ENCODE data around the gene CORO1C.
"Not testable (repeated sequence)": the region's sequence is repeated elsewhere in the genome, so short reads cannot be mapped to it uniquely, and the experiment has no call there.

Gene CORO1C

DNA sequence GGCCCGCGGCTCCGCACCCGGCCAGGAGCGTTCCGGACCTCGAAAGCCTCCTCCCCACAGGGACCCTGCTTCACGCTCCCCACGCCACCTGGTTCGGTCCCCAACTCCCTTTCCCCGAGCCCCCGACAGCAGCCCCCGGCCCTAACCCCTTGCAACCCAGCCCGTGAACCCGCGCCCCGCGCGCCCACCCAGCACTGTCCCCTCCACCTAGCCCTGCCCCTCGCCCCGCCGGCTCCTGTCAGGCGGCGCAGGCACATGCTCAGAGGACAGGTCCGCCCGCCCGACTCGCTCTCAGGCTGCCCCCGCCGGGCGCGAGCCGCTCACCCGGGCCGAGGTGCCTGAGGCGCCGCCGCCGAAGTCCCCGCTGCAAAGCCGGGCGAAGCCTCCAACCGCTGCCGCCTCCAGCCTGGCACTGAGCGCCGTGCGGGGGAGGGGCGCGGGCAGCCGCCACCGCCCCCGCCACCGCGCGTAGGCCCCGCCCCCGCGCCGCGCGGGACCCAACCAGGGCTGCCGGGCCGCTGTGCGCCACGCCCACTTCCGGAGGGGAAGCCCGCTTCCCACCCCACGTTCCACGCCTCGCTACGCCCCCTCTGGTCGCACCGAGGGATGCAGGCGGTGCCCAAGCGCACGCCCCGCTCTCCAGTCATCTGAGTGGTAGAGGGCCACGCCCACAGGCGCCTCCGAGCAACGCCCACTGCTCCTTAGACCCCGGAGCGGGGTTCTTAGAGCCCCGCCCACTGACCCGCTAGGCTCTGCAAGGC, at the start of gene CORO1C:
CORO1C (minus strand) TSS at position 414 of the 761 bp plus-strand sequence. CDS start 30,200 bp downstream, outside the sequence.
- DNase-seq (ENCODE audit: low spot score): peak; percentile 95

DNA sequence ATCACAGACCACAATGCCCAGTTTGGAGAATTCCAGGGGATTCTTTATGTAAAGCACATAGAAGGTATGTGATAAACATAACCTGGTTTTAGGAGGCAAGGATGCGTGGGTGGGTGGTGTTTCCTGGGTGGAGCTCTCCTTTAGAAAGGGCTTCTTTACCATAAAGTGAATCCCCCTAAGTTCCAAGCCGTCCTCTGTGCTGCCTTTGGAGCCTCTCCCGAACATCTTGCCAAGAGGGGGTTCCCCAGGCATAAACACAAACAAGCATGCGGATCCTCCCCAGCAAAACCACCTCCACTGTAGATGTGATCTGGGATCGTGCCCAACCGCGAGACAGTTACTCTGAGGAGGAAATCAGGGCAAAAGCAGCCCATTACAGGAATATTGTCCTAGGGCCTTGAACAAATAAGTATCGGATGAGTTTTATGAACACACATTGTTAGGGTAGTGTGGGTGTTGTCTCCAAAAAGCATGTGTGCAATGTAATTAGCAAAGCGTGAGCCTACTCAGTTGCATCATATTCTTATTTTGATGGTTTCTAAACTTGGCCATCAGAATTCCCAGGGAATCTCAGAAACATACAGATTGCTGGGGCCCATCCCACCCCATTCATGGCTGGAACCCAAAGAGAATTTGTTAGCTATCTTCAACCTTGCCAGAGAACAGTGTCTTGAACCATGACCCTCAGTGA, 48.8 kb upstream of the CORO1C start:
- no peak for DNase-seq (ENCODE audit: low spot score)

DNA sequence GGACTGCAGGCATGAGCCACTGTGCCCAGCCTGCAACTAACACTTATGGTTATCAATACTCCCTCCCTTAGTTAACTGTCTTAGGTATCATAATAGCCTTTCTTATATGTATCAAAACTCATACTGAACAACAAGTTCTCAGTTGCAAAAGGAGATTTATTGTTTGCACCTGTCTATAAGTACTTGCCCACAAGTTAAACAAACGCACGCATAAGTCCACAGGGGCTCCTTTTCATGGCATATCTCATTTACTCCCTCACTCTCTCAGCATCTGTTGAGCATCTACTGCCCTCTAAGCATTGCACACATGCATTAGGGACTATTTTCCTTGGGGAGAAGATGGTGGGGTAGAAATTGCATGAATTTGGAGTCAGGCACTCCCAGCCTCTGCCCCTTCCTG, 46.7 kb upstream of the CORO1C start:
- no peak for DNase-seq (ENCODE audit: low spot score)

DNA sequence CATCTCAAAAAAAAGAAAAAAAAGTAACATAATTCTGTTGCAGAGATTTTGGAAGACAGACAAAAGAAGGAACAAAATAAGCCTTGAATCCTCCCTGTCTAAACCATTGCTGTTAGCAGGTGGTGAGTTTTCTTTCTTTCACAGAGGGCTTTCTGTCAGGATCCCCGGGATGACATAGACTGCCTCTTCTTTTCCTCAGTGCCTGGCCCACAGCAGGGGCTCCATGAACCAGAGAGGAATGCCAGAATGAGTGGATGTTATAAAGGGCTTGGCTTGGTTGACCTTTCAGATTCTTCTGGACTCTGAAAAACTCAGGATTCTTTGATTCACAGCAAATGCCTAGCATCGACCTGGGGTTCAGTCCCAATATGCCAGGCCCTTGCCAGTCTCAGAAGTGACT, 45.8 kb upstream of the CORO1C start:
- DNase-seq (ENCODE audit: low spot score): no peak

DNA sequence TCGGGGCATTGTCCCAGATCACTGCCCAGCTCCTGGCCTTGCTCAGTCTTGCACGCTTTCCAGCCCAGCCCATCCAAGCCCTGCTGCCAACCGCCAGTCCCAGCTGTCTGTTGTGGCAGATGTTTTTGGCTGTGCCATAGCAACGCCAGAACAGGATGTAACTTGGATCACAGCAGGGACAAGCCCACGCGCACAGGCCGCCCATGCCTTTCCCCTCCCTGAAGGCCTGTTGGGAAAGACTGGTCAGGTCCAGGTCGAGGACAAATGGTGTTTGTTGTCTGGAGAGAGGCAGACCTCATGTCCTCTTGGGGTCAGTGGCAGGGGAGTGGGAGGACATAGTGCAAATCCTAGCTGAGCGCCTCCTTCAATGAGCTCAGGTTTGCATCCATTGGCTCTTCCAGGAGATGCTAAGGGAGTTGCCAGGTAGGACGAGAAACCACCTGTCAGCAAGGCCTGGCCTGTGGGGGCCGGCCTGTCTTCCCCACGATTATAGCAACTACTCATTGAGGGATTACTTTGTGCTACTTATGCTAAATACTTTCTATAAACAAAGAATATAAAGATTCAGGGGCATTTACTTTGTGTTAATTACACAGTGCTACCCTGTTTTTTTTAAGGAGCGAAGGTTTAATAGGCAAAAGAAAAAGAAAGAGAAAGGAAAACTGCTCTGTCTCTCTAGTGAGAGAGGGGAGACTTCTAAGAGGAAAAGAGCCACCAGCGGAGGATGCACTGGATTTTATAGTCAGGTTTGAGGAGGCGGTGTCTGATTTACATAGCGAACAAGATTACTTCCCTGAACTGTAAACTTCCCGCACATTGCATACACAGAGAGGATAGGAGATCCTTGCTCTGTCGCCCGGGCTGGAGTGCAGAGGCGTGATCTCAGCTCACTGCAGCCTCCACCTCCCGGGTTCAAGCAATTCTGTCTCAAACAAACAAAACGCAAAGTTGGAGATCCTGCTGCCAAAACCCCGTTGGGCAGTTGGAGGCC, 42.8 kb upstream of the CORO1C start:
- peak; percentile 83 for DNase-seq (ENCODE audit: low spot score)

DNA sequence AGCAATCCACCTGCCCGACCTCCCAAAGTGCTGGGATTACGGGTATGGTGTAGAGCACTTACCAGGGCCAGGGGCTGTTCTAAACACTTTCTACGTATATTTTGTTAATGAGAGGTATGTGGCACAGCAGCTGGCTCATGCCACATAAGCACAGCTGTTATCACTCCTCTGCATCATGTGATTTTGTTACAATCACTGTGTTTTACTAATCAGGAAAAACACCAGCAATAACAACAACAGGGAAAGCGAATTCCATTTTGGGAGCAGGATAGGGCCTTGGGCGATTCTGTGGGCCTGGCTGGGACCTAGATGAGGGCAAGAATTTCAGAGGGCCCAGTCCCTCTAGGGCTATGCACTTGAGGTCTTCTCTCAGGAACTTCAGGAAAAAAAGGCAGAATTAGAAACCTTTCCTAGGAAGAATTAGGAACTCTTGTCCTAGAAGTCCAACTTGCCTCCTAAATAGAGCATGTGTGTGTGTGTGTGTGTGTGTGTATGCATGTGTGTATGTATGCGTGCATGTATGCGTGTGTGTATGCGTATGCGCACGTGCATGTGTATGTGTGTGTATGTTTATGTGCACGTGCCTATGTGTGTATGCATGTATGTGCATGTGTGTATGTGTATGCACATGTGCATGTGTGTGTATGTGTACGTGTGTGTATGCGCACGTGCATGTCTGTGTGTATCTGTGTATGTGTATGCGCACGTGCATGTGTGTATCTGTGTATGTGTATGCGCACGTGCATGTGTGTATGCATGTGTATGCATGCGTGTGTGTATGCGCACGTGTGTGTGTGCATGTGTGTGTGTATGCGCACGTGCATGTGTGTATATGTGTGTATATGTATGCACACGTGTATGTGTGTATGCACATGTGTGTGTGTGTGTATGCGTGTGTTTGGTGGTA, 41.8 kb upstream of the CORO1C start:
- no peak for DNase-seq (ENCODE audit: low spot score)

DNA sequence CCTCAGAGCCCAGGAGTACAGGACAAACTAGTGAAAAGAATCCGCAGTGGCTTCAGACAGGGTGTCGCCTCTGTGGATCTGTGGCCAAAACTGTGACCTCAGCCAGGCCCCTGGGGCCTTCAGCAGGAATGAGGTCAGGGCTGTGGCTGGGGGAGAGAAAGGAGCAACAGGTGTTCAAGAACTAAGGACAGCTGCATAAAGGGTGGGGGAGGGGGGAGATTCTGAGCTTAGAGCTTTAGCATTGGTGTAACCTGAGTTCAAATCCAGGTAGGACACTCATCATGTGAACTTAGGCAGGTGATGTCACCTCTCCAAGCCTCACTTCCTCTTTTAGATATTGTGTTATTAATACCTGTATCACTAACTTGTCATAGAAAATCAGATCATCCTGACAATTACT, 40.9 kb upstream of the CORO1C start:
- no peak for DNase-seq (ENCODE audit: low spot score)

DNA sequence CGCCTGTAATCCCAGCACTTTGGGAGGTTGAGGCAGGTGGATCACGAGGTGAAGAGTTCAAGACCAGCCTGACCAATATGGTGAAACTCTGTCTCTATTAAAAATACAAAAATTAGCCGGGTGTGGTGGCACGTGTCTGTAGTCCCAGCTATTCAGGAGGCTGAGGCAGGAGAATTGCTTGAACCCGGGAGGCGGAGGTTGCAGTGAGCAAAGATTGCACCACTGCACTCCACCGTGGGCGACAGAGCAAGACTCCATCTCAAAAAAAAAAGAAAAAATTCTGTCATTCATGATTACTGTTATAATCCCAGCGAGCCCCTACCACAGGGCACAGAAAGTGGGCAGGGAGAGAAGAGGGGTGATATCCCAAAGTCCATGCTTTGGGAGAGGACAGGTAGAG, 40.5 kb upstream of the CORO1C start:
- not testable (repeated sequence) for DNase-seq (ENCODE audit: low spot score)

DNA sequence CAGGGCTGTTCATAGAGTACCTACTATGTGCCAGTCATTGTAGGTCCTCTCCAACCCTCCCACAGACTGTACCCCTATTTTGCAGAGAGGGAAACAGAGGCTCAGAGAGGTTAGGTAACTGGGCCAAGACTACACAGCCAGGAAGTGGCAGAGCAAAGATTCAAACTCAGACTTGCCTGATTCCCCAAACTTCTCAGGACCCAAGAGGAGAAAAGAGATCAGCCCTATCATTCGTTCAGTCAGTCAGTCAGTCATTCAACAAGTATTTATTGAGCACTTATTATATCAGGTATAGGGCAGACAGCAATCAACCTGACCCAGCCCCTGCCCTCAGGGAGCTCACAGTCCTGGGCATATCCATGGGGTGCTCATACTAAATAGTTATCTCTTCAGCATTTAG, 39.6 kb upstream of the CORO1C start:
- DNase-seq (ENCODE audit: low spot score): no peak

DNA sequence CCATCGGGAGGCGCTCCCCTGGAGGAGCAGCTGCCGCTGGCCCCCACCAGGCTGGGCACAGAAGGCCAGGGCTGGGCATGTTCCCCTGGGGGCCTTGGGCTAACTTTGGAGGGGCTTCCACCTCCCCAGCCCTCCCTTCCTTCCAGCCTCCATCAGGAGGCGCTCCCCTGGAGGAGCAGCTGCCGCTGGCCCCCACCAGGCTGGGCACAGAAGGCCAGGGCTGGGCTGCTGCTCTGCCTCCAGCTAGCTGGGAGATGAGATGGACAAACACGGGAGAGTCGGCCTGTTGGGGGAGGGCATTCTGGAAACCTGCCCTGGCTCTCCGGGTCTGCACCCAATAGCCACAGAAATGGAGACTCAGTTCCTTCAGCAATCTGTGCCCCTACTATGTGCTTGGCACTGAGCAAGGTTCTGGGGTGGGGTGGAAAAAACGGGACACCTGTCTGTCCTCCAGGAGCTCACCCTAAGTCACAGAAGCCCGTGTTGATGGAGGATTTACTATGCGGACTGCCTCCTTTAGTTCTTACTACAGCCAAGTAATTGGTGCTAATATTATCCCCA, 39.0 kb upstream of the CORO1C start:
- no peak for DNase-seq (ENCODE audit: low spot score)

DNA sequence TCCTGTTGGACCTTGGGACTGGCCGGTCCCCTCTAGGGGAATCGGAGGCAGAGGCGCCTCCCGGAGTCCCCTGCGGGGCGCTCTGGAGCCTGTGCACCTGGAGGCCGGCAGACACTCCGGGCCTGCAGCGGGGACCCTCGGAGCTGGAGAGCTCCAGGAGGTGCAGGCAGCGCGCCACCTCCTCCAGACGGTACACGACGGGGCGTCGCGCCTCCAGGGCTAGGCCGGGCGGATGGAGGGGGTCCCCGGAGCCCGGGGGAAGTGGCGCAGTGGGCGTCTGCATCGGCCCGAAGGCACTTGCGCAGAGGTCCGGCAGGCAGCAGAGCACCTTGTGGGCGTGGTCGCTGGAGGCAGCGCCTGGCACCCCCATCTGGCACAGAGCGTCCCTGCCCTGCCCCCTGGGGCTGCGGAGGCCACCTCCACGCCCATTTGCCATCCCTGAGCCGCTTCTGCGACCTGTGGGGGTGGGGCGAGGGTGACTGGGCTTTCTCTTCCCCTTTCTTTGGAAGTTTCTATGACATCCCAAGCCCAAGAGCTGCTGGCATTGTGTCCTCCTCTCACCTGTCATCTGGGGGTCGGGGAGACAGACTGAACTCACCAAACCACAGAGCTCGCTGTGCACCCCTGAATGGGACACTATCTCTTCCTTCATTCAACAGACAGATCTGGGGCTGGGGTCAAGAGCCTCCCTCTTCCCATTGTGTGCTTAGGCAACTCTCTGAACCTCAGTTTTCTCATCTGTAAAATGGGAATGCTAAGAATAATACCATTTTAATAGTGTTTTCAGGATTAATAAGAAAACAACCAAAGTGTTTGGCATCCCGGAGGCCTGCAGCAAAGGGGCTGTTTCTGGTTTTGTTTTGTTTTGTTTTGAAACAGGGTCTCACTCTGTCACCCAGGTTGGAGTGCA, 37.5 kb upstream of the CORO1C start:
- peak; percentile 46 for DNase-seq (ENCODE audit: low spot score)

DNA sequence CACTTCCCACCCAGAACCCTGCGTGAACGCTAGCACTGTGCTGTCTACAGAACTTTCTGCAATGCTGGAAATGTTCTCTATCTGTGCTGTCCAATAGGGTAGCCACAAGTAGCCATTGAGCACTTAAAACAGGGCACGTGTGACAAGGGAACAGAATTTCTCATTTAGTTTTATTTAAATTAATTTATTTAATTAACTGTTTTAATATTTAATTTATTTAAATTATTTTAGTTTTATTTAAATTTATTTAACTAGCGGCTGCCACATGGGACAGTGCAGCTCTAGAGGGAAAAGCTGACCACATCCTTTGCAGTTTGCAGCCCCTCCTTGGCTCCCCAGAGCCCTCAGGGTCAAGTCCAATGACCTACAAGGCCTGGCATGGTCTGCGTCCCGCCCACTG, 35.0 kb upstream of the CORO1C start:
- DNase-seq (ENCODE audit: low spot score): no peak

DNA sequence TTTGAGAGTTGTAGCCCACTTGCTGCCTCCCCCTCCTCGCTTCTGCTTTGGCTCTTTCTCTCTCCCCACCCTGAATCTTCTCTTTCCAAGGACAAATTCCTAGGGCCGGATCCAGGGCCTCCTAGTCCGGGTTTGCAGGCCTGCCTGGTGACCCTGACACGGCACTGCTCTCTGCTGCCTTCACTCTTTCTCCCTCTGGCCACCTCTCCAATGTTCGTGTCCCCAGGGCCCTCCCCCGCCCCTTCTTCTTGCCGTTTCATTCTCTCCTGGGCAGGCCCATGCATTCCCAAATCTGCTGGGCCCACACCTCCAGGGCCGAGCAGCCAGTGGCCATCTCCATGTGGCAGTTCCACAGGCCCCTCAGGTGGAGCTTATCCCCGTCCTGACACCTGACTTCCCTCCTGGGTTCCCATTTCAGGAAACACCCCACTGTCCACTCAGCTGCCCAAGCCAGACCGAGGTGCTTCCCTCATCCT, 34.0 kb upstream of the CORO1C start:
- DNase-seq (ENCODE audit: low spot score): no peak

DNA sequence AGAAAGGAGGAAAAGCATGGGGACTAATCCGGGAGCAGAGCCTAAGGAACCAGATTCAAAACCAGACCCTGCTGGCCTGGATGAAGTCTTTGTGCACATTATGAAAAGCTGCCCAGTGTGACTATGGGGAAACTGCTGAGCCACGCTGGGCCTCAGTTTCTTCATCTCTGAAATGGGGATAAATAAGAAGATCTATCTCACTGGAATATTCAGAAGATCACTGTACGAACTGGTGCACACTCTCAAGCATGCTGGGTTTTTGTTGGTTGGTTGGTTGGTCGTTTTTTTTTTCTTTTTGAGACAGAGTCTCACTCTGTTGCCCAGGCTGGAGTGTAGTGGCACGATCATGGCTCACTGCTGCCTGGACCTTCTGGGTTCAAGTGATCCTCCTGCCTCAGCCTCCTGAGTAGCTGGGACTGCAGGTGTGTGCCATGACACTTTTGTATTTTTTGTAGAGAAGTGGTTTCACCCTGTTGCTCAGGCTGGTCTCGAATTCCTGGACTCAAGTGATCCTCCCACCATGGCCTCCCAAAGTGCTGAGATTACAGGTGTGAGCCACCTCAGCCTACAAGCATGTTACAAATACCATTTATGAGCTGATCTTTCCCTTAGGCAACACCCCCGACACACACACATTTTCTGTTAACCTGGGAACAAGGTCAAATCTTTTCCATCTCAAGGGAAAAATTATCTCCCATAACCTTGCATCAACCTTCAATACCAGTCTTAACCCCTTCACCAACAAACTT, 33.4 kb upstream of the CORO1C start:
- no peak for DNase-seq (ENCODE audit: low spot score)

DNA sequence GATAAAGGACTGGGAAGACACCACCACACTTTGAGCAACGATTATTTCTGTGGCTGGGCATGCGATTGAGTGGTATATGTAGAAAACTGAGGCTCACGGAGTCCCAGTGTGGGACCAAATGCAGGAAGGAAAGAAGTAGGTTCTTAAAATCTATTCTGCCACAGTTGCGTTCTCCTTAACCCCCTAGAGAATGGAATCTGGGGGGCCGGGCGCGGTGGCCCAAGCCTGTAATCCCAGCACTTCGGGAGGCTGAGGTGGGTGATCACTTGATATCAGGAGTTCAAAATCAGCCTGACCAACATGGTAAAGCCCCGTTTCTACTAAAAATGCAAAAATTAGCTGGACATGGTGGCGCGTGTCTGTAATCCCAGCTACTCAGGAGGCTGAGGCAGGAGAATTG, 29.9 kb upstream of the CORO1C start:
- DNase-seq (ENCODE audit: low spot score): no peak

DNA sequence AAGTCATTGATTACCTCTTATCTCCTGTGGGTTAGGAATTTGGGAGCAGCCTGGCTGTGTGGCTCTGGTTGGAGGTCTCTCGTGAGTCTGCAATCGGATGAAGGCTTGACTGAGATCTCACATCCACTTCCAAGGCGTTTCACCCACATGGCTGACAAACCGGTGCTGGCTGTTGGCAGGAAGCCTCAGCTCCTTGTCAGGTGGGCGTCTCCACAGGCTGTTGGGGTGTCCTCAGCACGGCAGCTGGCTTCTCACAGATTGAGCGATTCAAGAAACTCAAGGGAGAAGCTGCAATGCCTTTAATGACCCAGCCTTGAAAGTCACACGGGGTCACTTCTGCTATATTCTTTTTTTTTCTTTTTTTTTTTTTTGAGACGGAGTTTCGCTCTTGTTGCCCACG, 28.6 kb upstream of the CORO1C start:
- DNase-seq (ENCODE audit: low spot score): no peak

DNA sequence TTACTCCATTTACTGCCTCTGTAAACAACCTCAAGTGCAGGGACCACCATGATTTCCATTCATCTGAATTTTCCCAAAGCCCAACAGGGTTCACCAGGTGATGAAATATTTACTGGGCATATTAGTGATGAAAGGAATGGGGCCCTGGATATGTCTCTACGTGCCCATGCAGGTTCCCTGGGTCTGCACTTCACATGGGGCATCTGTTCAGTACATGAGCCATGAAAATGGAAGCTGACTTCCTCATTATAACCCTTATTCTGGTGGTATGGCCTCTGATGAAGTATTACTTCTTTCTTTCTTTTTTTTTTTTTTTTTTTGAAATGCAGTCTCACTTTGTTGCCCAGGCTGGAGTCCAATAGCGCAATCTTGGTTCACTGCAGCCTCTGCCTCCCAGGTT, 26.5 kb upstream of the CORO1C start:
- no peak for DNase-seq (ENCODE audit: low spot score)

DNA sequence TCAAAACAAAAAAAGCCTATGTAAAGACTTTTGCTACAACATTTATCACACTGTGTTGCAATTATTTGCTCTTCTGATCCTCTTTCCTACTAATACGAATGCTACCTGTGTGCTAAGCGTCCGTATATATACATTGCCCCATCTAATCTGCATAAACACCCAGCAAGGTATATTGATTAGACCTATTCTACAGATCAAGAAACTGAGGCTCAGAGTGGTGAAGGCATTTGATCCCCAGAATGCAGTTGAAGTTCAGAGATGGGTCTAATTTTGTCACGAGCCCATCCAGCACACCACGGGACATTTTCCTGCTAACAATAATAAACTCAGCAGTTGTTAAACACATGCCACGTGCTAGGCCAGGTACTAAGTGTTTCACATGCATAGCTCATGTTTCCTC, 25.1 kb upstream of the CORO1C start:
- DNase-seq (ENCODE audit: low spot score): no peak

DNA sequence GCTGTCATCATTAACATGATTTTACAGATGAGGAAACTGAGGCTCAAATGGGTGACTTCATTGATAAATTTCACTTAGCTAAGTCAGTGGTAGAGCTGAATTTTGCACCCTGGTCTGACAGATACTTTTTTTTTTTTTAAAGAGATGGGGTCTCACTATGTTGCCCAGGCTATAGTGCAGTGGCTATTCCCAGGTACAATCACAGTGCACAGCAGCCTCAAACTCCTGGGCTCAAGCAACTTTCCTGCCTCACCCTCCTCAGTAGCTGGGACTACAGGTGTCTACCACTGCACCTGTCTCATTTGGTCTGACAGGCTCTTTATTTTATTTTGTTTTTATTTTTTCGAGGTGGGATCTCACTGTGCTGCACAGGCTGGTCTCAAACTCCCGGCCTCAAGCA, 24.2 kb upstream of the CORO1C start:
- DNase-seq (ENCODE audit: low spot score): no peak
